ENCODE results near the gene TSC22D3. TPM values are rescaled to one million over a fixed set of nuclear protein-coding genes. Genes with fewer than 3 reads are reported as not detected.

The TSC22D3 gene
- total and polyA plus RNA-seq, 2 experiments from 2014 or later = 455 to 647 TPM

DNA sequence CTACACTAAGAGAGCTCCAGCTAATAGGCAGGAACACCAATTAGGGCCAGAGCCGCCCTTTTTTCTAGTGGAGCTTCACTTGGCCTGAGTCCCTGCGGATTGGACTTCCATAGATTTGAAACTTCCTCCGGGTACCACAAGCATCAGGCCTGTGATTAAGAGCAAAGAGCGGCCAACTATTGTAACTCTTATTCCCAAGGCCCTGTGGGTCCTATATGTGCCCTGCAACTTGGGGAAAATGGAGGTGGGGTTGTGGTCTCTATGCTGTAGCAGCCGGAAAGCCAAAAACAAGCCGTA lies 1.9 kb upstream of the TSC22D3 start, which contains the start of gene NCBP2L:
Gene NCBP2L (plus strand): TSS at position 198 of the 297 bp plus-strand sequence. CDS start 16,488 bp downstream, outside the sequence.
- Histone ChIP-seq H3K9me3 (ENCODE audit: low read depth) (no peaks in the 10 kb centered on the region), H3K27me3 (peaks cover 5% of the 10 kb centered on the region), H3K4me3 (peak within 1 kb of the TSS; percentile 77), H4K20me1 (ENCODE audit: insufficient read depth, poor library complexity, severe bottlenecking) (no peaks in the 10 kb centered on the region), H2AFZ (peak within 1 kb of the TSS; percentile 48), H3K79me2 (peaks cover 27% of the 10 kb centered on the region), H3K4me2 (peak within 1 kb of the TSS; percentile 99), H3K36me3 (replicated peaks; ENCODE audit: insufficient read depth, low read depth) (no peaks in the 10 kb centered on the region), H3K4me1 (ENCODE audit: insufficient read depth) (peaks cover 33% of the 10 kb centered on the region), H3K27ac (peak within 1 kb of the TSS; percentile 60), H3K9me2 (replicated peaks; ENCODE audit: insufficient read depth) (no peaks in the 10 kb centered on the region)
- no peak for DNase-seq (ENCODE audit: low spot score)
- no peak for TF ChIP-seq EZH2 (IDR thresholded peaks at IDR 0.05; ENCODE audit: borderline replicate concordance)
- no peak for TF ChIP-seq EZH2phosphoT487 (IDR thresholded peaks at IDR 0.05; ENCODE audit: low read depth, severe bottlenecking, unreplicated experiment)
- TF ChIP-seq, protein P1, sequence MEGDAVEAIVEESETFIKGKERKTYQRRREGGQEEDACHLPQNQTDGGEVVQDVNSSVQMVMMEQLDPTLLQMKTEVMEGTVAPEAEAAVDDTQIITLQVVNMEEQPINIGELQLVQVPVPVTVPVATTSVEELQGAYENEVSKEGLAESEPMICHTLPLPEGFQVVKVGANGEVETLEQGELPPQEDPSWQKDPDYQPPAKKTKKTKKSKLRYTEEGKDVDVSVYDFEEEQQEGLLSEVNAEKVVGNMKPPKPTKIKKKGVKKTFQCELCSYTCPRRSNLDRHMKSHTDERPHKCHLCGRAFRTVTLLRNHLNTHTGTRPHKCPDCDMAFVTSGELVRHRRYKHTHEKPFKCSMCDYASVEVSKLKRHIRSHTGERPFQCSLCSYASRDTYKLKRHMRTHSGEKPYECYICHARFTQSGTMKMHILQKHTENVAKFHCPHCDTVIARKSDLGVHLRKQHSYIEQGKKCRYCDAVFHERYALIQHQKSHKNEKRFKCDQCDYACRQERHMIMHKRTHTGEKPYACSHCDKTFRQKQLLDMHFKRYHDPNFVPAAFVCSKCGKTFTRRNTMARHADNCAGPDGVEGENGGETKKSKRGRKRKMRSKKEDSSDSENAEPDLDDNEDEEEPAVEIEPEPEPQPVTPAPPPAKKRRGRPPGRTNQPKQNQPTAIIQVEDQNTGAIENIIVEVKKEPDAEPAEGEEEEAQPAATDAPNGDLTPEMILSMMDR (IDR thresholded peaks at IDR 0.05; ENCODE audit: poor library complexity) = no peak
- 79% methylated on average over 6 of the region's 6 CpGs for WGBS (ENCODE audit: low lambda C conversion rate, missing lambda C conversion rate)

DNA sequence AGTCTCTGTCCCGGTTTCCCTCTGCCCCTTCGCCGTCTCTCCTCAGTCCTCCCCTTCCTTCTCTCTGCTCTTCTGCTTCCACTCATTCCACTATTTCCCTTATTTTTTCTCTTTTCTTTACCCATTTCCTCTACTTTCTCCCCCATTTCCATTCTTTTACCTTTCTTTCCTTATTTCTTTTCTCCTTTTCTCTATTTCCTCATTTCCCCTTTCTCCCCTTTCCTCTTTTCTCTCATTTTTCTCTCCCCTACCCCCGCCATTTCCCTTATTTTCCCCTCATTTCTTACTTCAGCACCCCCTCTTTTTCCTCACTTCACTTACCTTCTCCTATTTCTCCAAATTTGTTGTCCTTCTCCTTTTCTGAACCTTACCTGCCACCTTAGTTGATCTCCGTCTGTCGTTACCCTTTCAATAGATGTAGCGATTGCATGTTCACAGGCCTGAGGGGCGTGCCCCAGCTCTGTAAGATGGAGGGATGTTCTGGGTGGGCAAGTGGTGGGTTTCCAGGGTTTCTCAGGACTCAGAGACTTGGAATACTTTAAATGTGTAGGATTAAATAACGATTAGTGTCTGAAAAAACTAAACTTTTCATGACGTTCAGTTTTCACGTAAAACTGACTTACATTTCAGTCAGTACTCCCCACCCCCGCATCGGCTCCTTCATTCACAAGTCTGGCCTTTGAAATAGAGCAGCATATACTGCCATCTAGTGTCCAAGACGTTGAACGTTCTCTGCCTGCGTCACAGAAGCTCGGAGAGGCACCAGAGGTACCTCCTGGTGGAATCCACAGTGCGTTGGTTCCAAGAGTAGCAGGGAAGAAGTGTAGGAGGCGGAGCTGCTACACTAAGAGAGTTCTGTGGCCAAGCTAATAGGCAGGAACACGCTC lies 1.3 kb upstream of the TSC22D3 start:
- H3K79me2 ChIP-seq = peaks cover 33% of the 10 kb centered on the region
- no peaks in the 10 kb centered on the region for H3K9me2 ChIP-seq (replicated peaks; ENCODE audit: insufficient read depth)
- H3K36me3 ChIP-seq (replicated peaks; ENCODE audit: insufficient read depth, low read depth) = no peaks in the 10 kb centered on the region
- peaks cover 5% of the 10 kb centered on the region for H3K27me3 ChIP-seq
- 4% methylated on average over 19 of the region's 20 CpGs for WGBS (ENCODE audit: low lambda C conversion rate, missing lambda C conversion rate)
- peak overlapping the region; percentile 77 for H3K4me3 ChIP-seq
- peaks cover 33% of the 10 kb centered on the region for H3K4me1 ChIP-seq (ENCODE audit: insufficient read depth)
- no peaks in the 10 kb centered on the region for H3K9me3 ChIP-seq (ENCODE audit: low read depth)
- H2AFZ ChIP-seq = peak overlapping the region; percentile 48
- peak overlapping the region; percentile 99 for H3K4me2 ChIP-seq
- TF ChIP-seq, protein P1 (IDR thresholded peaks at IDR 0.05; ENCODE audit: poor library complexity) = peak; percentile 97
- TF ChIP-seq EZH2 (IDR thresholded peaks at IDR 0.05; ENCODE audit: borderline replicate concordance) = no peak
- no peak for TF ChIP-seq EZH2phosphoT487 (IDR thresholded peaks at IDR 0.05; ENCODE audit: low read depth, severe bottlenecking, unreplicated experiment)
- H3K27ac ChIP-seq = peak overlapping the region; percentile 60
- DNase-seq (ENCODE audit: low spot score) = peak; percentile 96
- H4K20me1 ChIP-seq (ENCODE audit: insufficient read depth, poor library complexity, severe bottlenecking) = no peaks in the 10 kb centered on the region

DNA sequence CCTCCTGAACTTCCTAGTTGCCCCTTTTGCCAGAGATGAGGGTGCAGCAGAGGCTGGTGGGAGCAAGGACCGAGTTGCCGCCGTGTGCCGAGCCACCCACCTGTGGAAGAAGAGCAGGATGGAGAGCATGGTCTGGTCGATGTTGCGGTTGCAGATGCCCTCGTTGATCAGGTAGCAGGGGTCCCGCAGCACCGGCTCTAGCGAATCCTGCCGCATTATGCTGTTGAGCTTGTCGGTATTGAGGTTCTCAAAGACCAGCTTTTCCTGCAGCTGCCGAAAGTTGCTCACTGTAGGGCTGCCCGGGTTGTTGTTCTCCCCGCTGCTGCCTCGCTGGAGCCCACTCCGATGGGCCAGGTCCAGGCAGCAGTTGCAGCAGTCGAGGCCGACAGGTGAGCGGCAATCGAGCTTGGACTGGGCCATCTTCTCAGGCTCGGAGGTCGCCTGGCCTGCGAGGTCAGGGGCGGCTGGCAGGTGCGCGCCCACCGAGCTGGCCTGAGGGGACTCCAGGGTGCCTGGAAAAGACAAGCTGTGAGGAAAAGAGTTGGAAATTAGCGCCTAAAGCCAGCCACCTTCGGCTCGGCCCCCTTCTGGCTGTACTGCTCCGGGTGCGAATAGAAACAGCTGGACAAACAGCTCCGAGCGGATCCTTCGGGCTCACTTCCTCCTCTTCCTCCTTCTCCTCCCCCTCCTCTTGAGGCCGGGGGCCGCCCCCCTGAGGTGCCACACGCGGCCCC lies 420 bp downstream of the TSC22D3 start:
- DNase-seq (ENCODE audit: low spot score) = peak; percentile 26
- Histone ChIP-seq H3K4me3 (peak overlapping the region; percentile 77), H3K9me2 (replicated peaks; ENCODE audit: insufficient read depth) (no peaks in the 10 kb centered on the region), H3K36me3 (replicated peaks; ENCODE audit: insufficient read depth, low read depth) (no peaks in the 10 kb centered on the region), H3K4me1 (ENCODE audit: insufficient read depth) (peaks cover 33% of the 10 kb centered on the region), H4K20me1 (ENCODE audit: insufficient read depth, poor library complexity, severe bottlenecking) (no peaks in the 10 kb centered on the region), H2AFZ (peak overlapping the region; percentile 48), H3K27ac (peak overlapping the region; percentile 60), H3K79me2 (peaks cover 41% of the 10 kb centered on the region), H3K4me2 (peak overlapping the region; percentile 99), H3K27me3 (peaks cover 5% of the 10 kb centered on the region), H3K9me3 (ENCODE audit: low read depth) (no peaks in the 10 kb centered on the region)
- TF ChIP-seq EZH2phosphoT487 (IDR thresholded peaks at IDR 0.05; ENCODE audit: low read depth, severe bottlenecking, unreplicated experiment) (no peak), EZH2 (IDR thresholded peaks at IDR 0.05; ENCODE audit: borderline replicate concordance) (no peak)
- TF ChIP-seq, protein P1 (IDR thresholded peaks at IDR 0.05; ENCODE audit: poor library complexity) = no peak
- 7% methylated on average over 36 of the region's 40 CpGs for WGBS (ENCODE audit: low lambda C conversion rate, missing lambda C conversion rate)

Data from hepatocyte (in vitro differentiated cells).